Measurements from ENCODE around the gene HMGXB4. TPM values are rescaled to one million over a fixed set of nuclear protein-coding genes. Genes with fewer than 3 reads are reported as not detected.

Gene HMGXB4
- total and polyA plus RNA-seq, 2 donors (not counting 1 experiment from before 2014, with no cell fraction given), result 5.9 to 25.2 TPM

DNA sequence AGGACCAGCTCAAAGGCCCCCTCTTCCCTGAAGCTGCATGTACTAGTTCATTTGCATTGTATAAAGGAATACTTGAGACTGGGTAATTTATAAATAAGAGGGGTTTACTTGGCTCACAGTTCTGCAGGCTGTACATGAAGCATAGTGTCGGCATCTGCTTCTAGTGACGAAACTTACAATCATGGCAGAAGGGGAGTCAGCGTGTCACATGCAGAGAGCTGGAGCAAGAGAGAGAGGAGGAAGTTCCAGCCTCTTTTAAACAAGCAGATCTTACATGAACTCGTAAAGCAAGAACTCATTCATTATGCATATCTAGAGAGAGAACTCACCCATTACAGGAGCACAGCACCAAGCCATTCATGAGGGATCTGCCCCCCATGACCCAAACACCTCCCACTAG lies 7.1 kb upstream of the HMGXB4 start:
- Histone ChIP-seq H2AFZ (ENCODE audit: insufficient read depth, low read depth, low read length, poor library complexity, severe bottlenecking) (no peak overlapping the region), H3K27ac (ENCODE audit: low read length in 2 of 2) (no peak overlapping the region), H3K27me3 (replicated peaks in 1 of 4; ENCODE audit: control extremely low read depth in 1 of 4, control insufficient read depth in 3 of 4, insufficient read depth in 4 of 4, low read length in 3 of 4) (peaks cover 0 to 5% (median 0%) of the 10 kb centered on the region in 4 experiments), H3K4me3 (ENCODE audit: control extremely low read depth in 1 of 5, extremely low read depth in 1 of 5, insufficient read depth in 1 of 5, low read depth in 2 of 5, low read length in 4 of 5) (no peak overlapping the region), H3K4me1 (ENCODE audit: control insufficient read depth in 2 of 2, insufficient read depth in 2 of 2, low read length in 2 of 2) (no peaks in the 10 kb centered on the region), H3K9me3 (ENCODE audit: control extremely low read depth in 1 of 3, control insufficient read depth in 2 of 3, insufficient read depth in 1 of 3, low read length in 2 of 3) (no peaks in the 10 kb centered on the region), H3K79me2 (ENCODE audit: control insufficient read depth, insufficient read depth, low read length) (no peaks in the 10 kb centered on the region), H3K4me2 (replicated peaks; ENCODE audit: low read depth, low read length, poor library complexity, severe bottlenecking) (no peak overlapping the region), H4K20me1 (ENCODE audit: control insufficient read depth, insufficient read depth, low read length, poor library complexity, severe bottlenecking) (no peaks in the 10 kb centered on the region), H3K36me3 (replicated peaks in 1 of 2; ENCODE audit: control extremely low read depth in 1 of 2, control insufficient read depth in 1 of 2, extremely low read depth in 1 of 2, insufficient read depth in 2 of 2, low read length in 1 of 2) (no peaks in the 10 kb centered on the region), H3K9ac (ENCODE audit: low read length) (no peak overlapping the region)
- Mint-ChIP-seq H3K27ac (no peak overlapping the region), H3K9me3 (ENCODE audit: insufficient read depth) (no peaks in the 10 kb centered on the region), H3K4me1 (no peaks in the 10 kb centered on the region), H3K4me3 (no peak overlapping the region), H3K27me3 (peaks cover 8% of the 10 kb centered on the region)
- DNase-seq (no peak), ATAC-seq (ENCODE audit: low read depth) (no peak)
- TF ChIP-seq EZH2 (IDR thresholded peaks at IDR 0.05; ENCODE audit: borderline replicate concordance, insufficient read depth, low read depth, low read length, poor library complexity, severe bottlenecking), result no peak
- TF ChIP-seq, protein P1, sequence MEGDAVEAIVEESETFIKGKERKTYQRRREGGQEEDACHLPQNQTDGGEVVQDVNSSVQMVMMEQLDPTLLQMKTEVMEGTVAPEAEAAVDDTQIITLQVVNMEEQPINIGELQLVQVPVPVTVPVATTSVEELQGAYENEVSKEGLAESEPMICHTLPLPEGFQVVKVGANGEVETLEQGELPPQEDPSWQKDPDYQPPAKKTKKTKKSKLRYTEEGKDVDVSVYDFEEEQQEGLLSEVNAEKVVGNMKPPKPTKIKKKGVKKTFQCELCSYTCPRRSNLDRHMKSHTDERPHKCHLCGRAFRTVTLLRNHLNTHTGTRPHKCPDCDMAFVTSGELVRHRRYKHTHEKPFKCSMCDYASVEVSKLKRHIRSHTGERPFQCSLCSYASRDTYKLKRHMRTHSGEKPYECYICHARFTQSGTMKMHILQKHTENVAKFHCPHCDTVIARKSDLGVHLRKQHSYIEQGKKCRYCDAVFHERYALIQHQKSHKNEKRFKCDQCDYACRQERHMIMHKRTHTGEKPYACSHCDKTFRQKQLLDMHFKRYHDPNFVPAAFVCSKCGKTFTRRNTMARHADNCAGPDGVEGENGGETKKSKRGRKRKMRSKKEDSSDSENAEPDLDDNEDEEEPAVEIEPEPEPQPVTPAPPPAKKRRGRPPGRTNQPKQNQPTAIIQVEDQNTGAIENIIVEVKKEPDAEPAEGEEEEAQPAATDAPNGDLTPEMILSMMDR (IDR thresholded peaks at IDR 0.05), result no peak
- ChIA-PET CTCF (no interaction called here), POLR2A (no interaction called here)
- intact Hi-C loops (cut with micrococcal nuclease), result no loop called here
- WGBS (ENCODE audit: insufficient coverage), result 57% methylated on average over 1 of the region's 4 CpGs

DNA sequence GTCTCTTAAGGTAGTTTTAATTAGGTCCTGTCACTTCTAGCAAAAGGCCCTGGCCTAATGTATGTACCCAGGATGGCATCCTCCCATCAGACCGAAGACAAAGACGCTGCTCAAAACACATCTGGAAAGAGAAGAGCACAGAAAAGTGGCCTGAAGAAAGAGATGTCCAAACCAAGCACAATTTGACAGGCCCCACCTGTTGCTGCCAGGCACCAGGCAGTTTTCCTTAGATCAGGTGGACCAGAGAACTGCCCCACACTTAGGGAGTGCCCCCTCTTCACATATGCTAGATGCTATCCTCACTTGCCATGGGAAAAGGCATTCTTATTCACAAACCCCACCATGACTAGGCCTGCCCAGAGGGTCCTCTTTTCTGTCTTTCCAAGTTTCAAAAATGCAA lies 3.3 kb upstream of the HMGXB4 start:
- ATAC-seq (ENCODE audit: low read depth), result no peak
- CTCF ChIA-PET, result no interaction called here

More for the DNA sequence above, 3.3 kb upstream of the HMGXB4 start:
- Mint-ChIP-seq H3K27me3 (no peaks in the 10 kb centered on the region), H3K4me3 (no peak overlapping the region), H3K27ac (no peak overlapping the region), H3K9me3 (ENCODE audit: insufficient read depth) (no peaks in the 10 kb centered on the region), H3K4me1 (peaks cover 17% of the 10 kb centered on the region)
- peaks cover 12 to 15% of the 10 kb centered on the region in 2 donors for H3K4me1 ChIP-seq (ENCODE audit: control insufficient read depth in 2 of 2, insufficient read depth in 2 of 2, low read length in 2 of 2)
- no peak overlapping the region for H3K27ac ChIP-seq (ENCODE audit: low read length in 2 of 2)
- no peak for TF ChIP-seq EZH2 (IDR thresholded peaks at IDR 0.05; ENCODE audit: borderline replicate concordance, insufficient read depth, low read depth, low read length, poor library complexity, severe bottlenecking)
- TF ChIP-seq, protein P1 (IDR thresholded peaks at IDR 0.05), result no peak
- DNase-seq, result no peak
- H3K27me3 ChIP-seq (replicated peaks in 1 of 4; ENCODE audit: control extremely low read depth in 1 of 4, control insufficient read depth in 3 of 4, insufficient read depth in 4 of 4, low read length in 3 of 4), result no peaks in the 10 kb centered on the region
- H3K79me2 ChIP-seq (ENCODE audit: control insufficient read depth, insufficient read depth, low read length), result peaks cover 12% of the 10 kb centered on the region
- no peaks in the 10 kb centered on the region for H4K20me1 ChIP-seq (ENCODE audit: control insufficient read depth, insufficient read depth, low read length, poor library complexity, severe bottlenecking)
- H3K9ac ChIP-seq (ENCODE audit: low read length), result no peak overlapping the region
- no peaks in the 10 kb centered on the region for H3K9me3 ChIP-seq (ENCODE audit: control extremely low read depth in 1 of 3, control insufficient read depth in 2 of 3, insufficient read depth in 1 of 3, low read length in 2 of 3)
- H3K36me3 ChIP-seq (replicated peaks in 1 of 2; ENCODE audit: control extremely low read depth in 1 of 2, control insufficient read depth in 1 of 2, extremely low read depth in 1 of 2, insufficient read depth in 2 of 2, low read length in 1 of 2), result no peaks in the 10 kb centered on the region
- H3K4me3 ChIP-seq (ENCODE audit: control extremely low read depth in 1 of 5, extremely low read depth in 1 of 5, insufficient read depth in 1 of 5, low read depth in 2 of 5, low read length in 4 of 5), result no peak overlapping the region
- POLR2A ChIA-PET, result no interaction called here
- no peak overlapping the region for H3K4me2 ChIP-seq (replicated peaks; ENCODE audit: low read depth, low read length, poor library complexity, severe bottlenecking)
- H2AFZ ChIP-seq (ENCODE audit: insufficient read depth, low read depth, low read length, poor library complexity, severe bottlenecking), result no peak overlapping the region
- intact Hi-C loops (cut with micrococcal nuclease), result no loop called here
- WGBS (ENCODE audit: insufficient coverage), result 92% methylated on average over 2 of the region's 2 CpGs

Measured in B cell (primary cell).